GM18867 (cell line): Measurements from ENCODE around the gene TTN.

ENCODE experiments used
- ATAC-seq: cut with Tn5 transposase; IDR thresholded peaks from one replicate; pipeline ENCODE4 v1.9.1; 2021; ENCODE audit warnings: mild to moderate bottlenecking, moderate library complexity; ENCODE audit not compliant: unreplicated experiment

Gene TTN

DNA sequence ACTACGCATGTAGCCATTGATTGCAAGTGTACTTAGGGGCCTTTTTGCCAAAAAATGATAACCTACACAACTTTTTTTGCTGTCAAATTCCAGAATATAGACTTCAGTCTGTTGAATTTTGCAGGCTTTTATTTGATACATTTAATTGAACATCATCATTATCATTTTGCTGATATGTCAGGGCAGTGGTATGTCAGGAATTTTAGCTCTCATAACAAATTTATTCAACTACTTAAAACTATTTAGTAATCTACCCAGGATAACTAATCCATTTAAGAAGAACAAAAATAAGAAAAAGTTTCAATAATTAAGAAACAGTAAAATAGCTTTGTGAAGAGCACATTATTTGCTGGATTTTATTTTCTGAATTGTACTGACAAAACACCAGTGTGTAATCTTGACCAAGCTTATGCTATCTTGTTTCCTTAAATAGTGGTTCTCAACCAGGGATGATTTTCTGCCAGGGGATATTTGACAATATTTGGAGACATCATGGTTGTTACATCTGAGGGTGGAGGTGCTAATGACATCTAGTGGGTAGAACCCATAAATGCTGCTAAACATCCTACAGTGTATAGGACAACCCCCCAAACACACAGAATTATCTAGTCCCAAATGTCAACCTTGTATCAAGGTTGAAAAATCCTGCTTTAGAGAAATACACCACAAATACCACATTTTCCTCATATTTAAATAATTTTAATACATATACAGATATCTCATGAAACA is 12.1 kb upstream of the TTN start:
- ATAC-seq, result peak; percentile 17

DNA sequence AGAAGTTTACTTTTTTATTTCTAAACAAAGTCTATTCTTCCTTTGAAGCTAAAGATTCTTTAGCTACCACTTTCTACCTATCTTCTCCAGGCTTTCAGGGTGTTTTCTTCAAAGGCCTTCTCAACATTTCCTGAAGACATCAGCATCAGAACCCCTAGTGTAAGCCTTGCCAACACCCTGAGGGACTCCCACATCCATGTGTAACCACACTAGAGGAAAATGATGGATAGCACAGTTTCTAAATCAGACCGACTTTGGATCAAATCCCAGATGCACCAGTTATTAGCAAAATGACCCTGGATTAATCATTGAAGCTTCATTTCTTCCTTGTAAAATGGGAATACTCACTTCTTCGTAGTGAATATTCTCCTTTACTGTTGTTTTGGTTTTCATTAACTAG is 4.7 kb upstream of the TTN start:
- ATAC-seq, result no peak

DNA sequence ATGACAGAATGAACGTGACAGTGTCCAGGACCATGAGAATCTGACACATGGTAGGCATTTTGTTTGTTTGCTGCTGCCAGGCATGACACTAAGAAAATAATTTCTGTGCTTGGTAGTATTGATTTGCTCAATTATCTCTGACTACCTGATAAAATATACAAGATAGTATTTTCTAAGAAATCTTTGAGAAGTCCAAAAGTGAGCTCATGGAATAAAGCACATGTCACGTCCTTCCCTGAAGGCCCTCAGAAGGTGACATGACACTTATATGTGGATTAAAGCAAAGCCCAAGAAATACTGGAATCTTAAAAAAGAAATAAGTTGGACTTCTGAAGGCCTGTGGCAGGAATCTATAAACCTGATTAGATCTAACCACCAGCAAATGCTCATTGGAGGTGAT is 3.8 kb upstream of the TTN start:
- no peak for ATAC-seq

DNA sequence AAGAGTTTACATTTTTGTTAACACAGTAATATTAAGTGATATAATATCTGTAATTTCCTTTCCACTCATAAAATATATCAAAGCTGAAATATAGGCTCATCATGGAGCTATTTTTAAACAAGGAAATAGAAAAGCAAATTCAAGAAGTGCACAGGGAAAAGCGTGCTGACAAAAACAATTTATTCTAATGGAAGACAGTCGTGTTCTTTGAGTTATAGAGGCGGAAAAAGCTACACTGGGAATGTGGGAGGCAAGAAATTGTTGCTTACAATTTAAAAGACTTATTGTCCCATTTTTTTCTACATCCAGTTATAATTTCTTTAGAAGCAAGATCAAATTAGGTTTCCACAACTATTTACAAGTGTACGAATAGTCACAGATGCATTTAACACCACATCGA is 3.2 kb upstream of the TTN start:
- ATAC-seq, result no peak

DNA sequence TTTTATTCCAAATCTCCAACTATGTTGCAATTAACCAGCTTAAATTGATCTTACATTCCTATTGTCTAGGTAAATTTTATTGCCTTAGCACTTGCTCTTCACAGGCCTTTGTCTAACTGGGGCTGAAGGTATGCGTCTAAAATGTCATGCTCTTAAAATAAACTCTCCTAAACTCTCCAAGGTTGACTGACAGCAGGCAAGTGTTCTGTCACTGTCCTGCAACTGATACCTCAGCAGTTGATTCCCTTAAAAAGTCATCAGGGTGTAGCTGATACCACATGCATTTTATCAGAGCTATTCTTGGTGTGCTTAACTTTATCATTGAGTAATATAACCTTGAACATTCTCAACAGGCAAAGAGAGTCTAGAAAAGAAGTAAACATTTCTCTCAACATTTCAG is 680 bp downstream of the TTN start:
- no peak for ATAC-seq

DNA sequence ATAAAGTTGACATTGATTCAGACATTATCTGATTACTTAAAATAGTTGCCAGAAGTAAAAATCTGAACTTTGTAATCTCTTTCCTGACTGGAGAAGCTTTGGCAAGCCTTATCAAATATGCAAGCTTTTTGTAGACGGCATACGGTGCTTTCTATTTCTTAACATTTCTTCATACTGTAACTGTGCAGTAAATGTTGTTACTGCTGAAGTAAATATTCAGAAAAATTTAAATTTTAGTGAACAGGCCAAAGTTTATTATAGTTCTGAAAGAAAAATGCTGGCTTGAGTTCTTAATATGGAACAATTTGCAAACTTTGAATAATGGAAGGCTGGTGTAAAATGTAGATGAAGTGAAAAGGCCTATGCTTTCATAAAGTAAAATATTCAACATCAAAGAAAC is 1.8 kb downstream of the TTN start:
- ATAC-seq, result no peak

DNA sequence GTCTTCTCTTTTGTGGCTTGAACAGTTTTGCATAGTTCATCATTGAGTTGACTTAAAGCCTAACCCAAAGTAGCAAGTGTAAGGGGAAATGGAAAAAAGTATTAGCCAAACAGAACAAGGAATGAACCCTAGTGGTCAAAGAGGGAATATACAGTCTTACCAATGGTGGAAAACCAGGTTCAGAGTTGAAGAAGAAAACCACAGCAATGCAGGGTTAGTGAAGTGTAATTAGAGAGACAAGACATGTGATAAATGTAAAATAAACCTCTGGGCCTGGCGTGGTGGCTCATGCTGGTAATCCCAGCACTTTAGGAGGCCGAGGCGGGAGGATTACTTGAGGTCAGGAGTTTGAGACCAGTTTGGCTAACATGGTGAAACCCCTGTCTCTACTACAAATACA is 2.4 kb downstream of the TTN start:
- peak; percentile 92 for ATAC-seq

DNA sequence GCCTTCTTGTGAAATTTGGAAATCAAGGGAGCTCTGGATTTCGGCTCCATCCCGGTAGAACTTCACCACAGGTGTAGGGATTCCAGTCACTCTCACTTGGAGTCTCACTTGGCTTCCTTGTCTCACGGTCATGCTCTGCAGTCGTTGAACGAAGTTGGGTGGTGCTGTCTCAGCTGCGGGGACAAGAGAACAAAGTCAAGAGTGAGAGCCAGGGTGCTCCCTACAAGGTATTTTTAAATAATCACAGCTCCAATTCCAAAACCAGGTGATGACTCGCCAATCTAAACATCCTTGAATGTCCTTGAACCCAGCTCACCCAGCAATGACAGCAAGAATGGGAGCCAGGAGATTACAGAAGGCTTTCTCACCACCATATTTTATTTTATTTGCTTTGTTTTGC is 6.7 kb downstream of the TTN start:
- no peak for ATAC-seq

DNA sequence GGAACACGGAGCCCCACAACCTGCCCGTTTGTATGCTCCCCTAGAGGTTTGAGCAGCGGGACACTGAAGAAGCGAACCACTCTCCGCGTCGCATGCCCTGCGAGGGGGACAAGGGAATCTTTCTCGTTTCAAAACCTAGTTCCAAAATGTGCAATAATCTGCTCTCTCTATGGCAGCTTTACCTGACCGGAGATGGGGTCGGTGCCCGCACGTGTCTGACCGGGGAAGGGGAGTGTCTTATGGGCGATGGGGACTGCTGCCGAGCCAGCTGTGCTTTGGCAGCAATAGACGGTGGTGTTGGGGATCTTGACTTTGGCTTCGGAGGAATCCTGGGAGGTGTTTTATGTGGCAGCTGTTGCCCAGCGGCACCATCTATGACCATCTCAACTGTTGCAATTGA is 7.9 kb downstream of the TTN start:
- ATAC-seq, result no peak

DNA sequence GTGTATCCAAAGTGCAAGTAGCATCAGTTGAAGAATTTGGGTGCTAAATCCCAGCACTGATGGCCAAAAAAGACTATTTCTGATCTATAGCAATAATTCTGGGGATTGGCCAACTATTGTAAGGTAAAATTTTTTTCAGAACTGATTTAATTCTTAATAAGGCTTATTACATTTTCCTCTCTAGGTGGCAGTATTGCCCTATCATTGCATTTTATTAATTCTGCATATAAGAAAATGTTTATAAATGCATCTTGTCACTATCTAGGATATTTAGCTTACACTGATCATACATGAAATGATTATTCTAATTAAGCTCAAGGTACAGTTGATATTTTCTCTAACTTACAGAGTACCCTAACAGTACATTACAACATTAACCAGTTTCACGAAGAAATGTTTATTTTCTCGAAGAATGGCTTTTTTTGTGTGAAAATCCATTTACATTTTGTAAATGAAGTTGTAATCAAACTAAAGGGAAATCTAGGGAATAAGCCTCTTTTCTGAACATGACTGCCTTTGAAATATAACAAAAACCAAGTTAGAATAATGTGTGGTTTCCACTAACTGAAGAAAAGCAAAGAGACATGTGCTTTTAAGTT is 11.0 kb downstream of the TTN start:
- ATAC-seq, result peak; percentile 45

DNA sequence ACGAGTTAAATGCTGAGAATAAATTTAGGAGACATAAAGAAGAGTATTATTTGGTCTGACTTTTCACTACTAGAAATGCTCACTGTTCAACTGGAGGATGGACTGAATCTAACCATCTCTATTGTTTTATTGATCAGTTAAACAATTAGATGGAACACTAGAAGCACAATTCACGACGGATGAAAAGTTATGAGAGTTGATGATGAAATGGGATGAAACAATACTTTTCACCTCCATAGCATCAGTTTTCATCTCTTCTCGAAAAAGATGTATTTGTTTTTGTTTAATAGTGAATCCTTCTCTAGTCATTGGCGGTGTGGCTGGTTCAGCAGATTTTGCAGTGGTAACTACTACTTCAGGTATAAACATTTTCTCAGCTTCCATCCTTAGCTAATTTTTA is 19.3 kb downstream of the TTN start:
- ATAC-seq, result no peak

DNA sequence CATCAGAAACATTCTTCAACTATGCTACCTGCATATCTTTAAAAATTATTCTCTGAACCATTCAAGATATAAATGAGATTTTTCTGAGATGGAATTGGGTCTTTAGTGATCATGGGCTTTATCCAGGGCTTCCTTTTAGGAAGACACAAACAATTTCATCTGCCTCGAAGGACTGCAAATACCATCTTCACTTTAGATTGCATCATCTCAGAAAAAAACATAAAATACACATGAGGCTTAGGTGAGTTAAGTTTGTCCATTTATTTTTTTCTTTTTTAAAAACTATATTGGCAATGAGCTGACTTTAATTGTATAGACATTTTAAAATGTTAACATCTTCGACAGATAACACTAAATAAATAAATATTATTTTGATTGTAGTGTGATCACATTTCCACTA is 20.1 kb downstream of the TTN start:
- no peak for ATAC-seq

DNA sequence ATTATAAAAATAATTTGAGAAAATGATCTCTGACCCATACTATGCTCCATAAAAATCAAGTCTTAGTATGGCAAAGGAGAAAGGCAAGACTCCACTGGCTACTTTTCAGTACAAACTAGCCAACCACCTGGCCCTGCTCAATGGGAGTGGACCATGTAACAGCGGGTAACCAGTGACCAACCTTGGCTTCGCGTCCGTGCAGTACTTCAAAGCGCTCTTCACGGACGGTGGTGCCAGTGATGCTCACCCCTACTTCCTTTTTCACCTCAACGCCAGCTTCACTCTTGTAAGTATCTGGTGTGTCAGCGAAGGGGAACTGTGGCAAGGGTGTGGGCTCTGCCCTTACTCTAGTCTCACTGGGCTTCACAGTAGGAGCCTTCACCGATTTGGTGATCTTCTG is 23.3 kb downstream of the TTN start:
- no peak for ATAC-seq

DNA sequence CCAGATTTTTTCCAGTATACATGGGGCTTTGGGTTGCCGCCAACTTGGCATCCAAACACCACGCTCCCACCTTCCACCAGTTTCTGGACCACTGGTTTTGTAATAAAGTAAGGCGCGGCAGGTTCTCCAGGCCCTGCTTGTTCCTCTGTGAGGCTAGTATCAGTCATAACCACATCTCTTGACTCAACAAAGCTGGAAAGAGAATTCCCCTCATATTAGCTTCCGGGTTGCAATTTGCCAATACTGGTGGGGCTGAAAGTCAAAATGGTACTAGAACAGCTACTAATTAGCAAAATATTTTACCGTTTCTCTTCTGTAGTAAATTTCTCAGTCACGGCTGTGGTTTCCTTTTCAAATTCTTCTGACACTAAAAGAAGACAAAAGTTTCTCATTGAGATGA is 25.0 kb downstream of the TTN start:
- peak; percentile 76 for ATAC-seq

DNA sequence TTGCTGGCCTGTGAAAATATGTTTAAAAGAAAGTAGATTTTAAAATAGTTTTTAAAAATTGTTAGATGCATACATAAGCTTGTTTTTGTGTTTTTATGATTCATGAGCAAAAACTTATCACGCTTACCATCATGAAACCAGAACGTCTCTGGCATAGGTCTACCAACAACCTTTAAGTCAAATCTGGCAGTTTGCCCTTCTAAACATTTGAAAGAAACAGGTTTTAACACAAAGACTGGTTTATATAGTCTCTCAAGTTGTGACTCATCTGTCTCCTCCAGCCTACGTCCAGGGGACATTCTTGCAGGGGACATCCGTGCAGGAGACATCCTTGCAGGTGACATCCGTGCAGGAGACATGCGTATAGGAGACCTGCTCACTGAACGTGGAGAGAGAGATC is 29.6 kb downstream of the TTN start:
- no peak for ATAC-seq

DNA sequence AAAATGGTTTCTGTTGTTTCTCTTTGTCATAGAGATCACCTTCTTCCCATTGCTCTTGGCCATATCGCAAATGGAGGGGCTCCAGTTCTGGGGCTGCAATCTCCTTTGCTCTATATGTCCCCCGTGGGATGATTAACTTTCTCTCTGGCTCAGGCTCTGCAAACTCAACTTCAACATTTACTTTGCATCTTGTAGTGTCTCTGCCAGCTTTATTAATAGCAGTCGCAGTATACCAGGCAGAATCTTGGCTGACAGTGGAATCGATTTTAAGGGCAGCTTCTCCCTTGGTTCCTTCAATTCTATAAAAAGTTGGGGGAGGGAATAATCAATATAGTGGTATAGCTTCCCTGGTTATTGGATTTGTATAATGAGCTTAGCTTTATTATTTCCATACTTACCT is 30.5 kb downstream of the TTN start:
- ATAC-seq, result no peak

DNA sequence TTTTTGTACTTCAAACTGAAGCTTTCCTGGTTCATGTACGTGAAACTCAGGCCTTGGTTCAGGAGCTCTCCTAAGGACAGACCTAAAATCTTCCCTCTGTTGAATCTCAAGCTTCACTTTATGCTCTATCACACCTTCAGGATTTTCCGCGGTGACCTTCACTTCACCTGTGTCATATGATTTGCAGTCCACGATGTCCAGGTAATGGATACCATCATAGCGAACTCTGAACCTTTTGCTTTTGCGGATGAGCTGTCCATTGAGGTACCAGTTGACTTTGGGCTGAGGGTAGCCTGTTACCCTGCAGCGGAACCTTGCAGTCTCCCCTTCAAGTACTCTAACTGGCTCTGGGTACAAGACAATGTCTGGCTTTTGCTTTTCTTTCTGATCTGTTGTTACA is 31.2 kb downstream of the TTN start:
- no peak for ATAC-seq

DNA sequence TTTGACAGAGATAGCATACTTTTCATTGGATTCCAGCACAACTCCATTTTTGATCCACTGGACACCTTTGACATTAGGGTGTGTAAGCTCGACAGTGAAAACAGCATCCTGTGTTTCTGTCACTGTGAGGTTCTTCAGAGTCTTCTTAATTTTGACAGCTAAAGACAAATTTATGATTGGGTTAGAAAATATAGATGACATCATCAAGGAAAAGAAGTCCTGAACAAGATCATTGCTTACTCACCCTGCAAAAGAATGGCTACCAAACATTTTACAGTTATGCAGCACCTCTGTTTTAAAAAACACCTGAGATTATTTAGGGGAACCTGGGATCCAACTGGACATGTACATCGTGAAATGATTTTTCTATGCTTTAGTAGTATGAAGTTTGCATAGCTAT is 36.7 kb downstream of the TTN start:
- no peak for ATAC-seq

DNA sequence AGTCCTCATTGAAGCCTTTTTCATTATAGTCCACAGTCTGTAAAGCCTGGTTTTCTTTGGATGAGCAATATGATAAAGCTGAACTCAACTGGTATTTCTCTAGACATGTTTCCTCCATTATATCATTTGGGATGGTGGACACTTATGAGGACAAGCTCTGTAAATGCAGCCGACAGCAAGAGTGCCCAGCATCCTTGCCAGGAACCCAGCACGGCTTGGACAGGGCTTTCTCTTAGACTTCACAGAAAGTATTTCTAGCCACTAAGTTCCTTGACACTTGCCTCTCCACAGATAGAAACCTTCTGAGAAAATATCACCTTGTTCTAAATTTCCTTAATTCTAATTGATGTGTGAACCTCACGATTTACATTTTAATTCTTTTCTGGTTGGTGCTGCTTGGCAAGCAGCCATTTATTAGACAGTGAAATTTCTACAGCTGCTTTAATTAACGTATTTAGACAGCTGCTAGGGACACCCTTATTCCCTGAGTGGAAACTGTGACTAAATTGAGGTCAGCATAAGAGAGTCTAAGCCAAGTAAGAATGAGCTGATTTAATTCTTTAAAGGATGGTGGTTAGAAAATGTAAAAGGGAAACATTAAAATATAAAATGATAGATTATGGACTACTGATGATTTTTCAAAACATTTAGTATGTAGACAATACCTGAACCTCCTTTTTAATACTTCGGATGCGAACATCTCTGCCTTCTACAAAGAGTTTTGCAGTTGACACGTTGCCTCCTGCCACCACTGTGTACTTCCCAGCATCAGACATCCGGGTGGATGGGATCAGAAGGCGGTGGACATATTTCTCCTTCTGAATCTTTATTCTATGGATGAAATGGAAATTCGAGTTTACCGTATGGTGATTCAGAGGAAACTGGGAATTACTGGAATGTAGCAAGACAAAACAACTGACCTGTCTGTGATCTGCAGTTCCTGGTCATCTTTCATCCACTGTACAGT is 39.8 kb downstream of the TTN start:
- no peak for ATAC-seq

DNA sequence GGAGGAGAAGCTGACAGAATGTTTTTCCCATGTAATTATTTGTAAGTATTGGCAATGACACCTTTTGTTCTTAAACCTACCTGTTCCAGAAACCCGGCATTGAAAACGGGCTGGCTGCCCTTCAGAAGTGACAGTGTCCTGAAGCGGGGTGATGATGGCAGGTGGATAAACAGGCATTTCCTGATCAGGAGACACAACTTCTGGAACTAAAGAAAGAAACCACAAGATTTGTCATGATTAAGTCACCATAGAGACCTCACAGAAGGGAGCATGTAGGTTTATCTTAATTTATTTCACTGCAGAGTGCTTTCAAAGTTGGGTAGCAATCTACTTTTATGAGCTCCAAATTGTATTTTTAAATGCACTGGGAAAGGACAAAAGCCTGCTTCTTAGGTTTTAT is 43.1 kb downstream of the TTN start:
- no peak for ATAC-seq

DNA sequence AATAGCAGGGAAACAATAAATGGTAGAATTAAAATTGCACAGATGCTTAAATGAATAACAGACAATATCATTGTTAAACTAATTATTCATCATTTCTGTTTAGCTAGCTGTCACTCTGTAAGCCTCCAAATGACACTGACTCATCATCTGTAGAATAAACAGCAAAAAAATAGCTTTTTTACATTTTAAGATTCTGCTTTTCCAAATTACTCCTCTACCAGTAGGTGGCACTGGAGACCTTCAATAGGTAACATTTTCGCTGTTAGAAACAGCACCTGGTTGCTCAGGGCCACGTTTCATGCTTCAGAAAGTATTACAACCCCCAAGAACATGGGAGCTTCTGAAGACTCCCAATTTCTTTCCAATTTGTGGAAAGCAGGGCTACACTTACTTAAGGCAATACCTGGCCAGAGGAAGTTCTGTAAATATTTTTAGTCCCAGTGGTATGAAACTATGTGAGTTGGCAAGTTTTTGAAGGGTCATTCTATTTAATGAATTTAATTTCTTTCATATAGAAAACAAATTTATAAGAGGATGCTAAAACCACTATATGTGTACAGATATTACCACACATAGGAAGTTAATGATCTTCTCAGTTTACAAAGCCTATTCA is 45.4 kb downstream of the TTN start:
- ATAC-seq, result peak; percentile 79

DNA sequence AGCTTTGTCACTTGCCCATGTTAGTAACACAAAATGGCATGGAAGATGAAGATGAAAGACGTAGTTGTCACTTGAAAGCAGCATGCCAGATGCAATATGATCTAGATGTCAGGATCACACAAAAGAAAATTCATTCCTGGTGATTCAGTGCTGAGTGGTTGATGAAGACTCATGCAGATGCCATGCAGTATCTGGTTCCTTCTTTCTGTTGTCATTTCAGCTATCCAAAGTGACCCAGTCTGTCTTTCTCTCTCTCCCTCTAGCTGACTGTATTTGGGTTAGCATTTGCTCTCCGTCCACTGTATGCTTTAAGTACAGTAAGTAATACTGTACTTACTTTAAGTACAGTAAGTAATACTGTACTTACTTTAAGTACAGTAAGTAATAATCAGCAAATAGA is 50.4 kb downstream of the TTN start:
- ATAC-seq, result no peak
